Measurements from ENCODE around the gene TSPAN9. TPM values are rescaled to one million over a fixed set of nuclear protein-coding genes. Genes with fewer than 3 reads are reported as not detected.
A peak's percentile ranks its signal among the peaks of the same experiment; 100 is the strongest.

Gene TSPAN9
- total and polyA plus RNA-seq, 4 experiments from 2014 or later, result 0.67 to 0.84 TPM; not detected in 2

DNA sequence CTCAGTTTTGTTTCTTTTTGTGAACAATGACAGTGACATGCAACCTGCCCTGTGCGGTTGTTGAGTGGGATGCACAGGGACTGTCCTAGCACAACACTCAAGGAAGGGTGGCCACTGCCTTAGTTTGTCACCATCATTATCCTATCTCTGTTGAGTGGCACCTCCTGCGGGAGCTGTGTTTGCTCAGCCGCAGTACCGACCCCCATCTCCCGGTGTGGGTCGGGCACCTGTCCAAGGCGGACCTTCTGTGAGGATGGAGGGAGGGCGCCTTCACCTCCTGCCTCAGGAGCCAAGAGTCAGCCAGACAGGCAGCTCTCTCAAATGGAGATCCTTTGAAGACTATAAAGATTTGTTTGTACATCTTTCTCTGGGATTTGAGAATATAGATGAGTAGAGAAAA, 142.1 kb downstream of the TSPAN9 start:
- no peaks in the 10 kb centered on the region for H3K4me1 Mint-ChIP-seq
- H3K27me3 Mint-ChIP-seq, result peaks cover 0 to 2% of the 10 kb centered on the region in 2 donors
- Histone ChIP-seq H3K27me3 (ENCODE audit: insufficient read depth, low read length) (no peaks in the 10 kb centered on the region), H3K4me3 (ENCODE audit: low read length in 2 of 2) (no peak overlapping the region), H3K4me1 (ENCODE audit: insufficient read depth, low read length) (no peaks in the 10 kb centered on the region), H3K36me3 (ENCODE audit: insufficient read depth, low read length) (no peaks in the 10 kb centered on the region), H3K27ac (ENCODE audit: low read depth, low read length) (no peak overlapping the region), H3K9me3 (ENCODE audit: control insufficient read depth in 1 of 2, low read length in 2 of 2) (no peaks in the 10 kb centered on the region)
- H3K36me3 Mint-ChIP-seq, result no peaks in the 10 kb centered on the region
- CTCF ChIA-PET (ENCODE audit: partially characterized antibody), result no interaction called here
- H3K9me3 Mint-ChIP-seq, result no peaks in the 10 kb centered on the region
- POLR2A ChIA-PET (ENCODE audit: partially characterized antibody), result no interaction called here
- intact Hi-C loops (cut with micrococcal nuclease), result no loop called here
- DNase-seq, result no peak
- H3K27ac Mint-ChIP-seq, result no peak overlapping the region
- no peak overlapping the region for H3K4me3 Mint-ChIP-seq

DNA sequence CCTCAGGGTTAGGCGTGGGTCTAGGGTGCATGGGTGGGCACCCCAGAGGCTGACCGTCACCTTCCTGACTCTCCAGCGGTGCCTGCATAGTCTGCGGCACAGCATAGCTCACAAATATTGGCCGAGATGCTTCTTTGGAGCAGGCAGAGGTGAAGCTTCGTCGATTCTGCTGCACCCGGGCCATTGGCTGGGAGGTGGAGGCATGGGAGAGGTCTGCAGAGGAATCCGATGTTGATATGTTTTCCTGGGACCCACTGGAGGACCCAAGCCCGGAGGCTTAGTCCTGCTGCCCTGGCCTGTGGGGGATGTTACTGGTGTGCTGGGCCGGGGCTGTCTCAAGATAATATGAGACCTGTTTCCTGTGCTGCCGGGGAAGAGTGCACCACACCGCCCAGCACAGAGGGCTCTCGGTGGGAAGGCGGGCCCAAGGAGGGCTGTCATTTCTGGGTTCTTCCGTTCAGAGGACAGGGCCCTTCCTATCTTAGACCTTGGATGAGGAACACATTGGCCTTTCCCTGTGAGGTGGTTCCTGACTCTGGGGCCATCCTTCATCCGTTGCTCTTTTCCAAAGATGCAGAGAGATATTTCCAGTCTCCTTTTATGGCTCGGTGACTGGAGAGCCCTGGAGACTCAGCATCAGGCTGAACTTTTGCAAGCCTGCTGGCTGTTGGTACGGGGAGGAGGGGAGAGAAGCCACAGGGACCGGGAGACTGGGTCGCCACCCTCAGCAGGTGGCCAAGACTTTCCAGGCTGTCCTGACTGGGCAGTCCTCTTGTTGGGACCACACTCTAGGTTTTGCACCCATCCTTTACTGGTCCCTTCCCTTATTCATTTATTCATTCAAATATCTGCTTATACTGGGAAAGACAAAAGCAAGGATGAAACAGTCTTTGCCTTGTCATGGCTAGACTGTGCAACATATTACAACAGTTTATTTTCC, 143.5 kb downstream of the TSPAN9 start:
- Histone ChIP-seq H3K4me1 (ENCODE audit: insufficient read depth, low read length) (no peaks in the 10 kb centered on the region), H3K27me3 (ENCODE audit: insufficient read depth, low read length) (no peaks in the 10 kb centered on the region), H3K4me3 (ENCODE audit: low read length in 2 of 2) (no peak overlapping the region), H3K36me3 (ENCODE audit: insufficient read depth, low read length) (no peaks in the 10 kb centered on the region), H3K27ac (ENCODE audit: low read depth, low read length) (no peak overlapping the region), H3K9me3 (ENCODE audit: control insufficient read depth in 1 of 2, low read length in 2 of 2) (no peaks in the 10 kb centered on the region)
- Mint-ChIP-seq H3K9me3 (no peaks in the 10 kb centered on the region), H3K36me3 (no peaks in the 10 kb centered on the region), H3K4me1 (no peaks in the 10 kb centered on the region), H3K27me3 (peaks cover 0 to 2% of the 10 kb centered on the region in 2 donors), H3K27ac (peak overlapping the region in 1 of 7 donors; percentile 11), H3K4me3 (no peak overlapping the region)
- ChIA-PET POLR2A (ENCODE audit: partially characterized antibody) (no interaction called here), CTCF (ENCODE audit: partially characterized antibody) (no interaction called here)
- intact Hi-C loops (cut with micrococcal nuclease), result no loop called here
- DNase-seq, result no peak

DNA sequence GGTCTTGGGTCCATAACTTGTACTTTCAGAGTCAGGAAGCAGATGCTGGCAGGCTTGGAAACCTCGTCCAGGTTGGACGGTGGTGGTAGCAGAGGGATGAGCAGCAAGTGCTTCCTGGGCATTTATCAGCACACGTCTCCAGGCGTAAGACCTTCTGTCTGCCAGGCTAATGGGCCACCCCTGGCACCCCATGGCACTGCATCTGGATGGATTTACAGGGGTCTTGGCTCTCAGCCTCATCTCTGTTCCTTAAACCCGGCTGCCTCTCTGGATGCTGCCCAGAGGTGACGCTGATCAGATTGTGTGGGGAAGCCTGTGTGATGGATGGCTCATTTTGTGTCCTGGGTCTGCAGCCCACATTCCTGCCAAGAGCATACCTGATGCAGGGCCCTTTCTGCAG, 145.1 kb downstream of the TSPAN9 start:
- Mint-ChIP-seq H3K4me3 (no peak overlapping the region), H3K27ac (no peak overlapping the region), H3K36me3 (no peaks in the 10 kb centered on the region), H3K9me3 (no peaks in the 10 kb centered on the region), H3K4me1 (no peaks in the 10 kb centered on the region), H3K27me3 (peaks cover 0 to 2% of the 10 kb centered on the region in 2 donors)
- no peaks in the 10 kb centered on the region for H3K36me3 ChIP-seq (ENCODE audit: insufficient read depth, low read length)
- H3K4me3 ChIP-seq (ENCODE audit: low read length in 2 of 2), result no peak overlapping the region
- POLR2A ChIA-PET (ENCODE audit: partially characterized antibody), result no interaction called here
- no peaks in the 10 kb centered on the region for H3K27me3 ChIP-seq (ENCODE audit: insufficient read depth, low read length)
- intact Hi-C loops (cut with micrococcal nuclease), result no loop called here
- no peaks in the 10 kb centered on the region for H3K9me3 ChIP-seq (ENCODE audit: control insufficient read depth in 1 of 2, low read length in 2 of 2)
- CTCF ChIA-PET (ENCODE audit: partially characterized antibody), result no interaction called here
- no peak for DNase-seq
- H3K4me1 ChIP-seq (ENCODE audit: insufficient read depth, low read length), result no peaks in the 10 kb centered on the region
- no peak overlapping the region for H3K27ac ChIP-seq (ENCODE audit: low read depth, low read length)

DNA sequence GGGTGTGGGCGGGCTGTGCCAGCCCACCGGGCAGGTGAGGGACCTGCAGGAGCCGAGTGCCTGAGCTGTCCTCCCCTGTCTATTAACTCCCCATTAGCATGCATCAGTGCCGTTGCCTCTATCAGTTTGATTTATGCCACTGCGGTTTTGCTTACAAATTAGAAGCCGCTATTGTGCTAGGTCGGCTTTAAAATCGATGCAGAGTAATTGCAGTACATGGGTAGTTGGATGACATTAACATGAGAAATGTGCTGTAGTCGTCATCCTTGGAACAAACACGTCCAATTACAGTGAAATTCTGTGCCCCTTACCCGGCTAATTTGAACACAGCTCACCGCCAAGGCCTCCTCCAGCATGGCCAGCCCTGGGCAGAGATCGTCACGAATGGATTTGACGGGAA, 145.8 kb downstream of the TSPAN9 start:
- Histone ChIP-seq H3K9me3 (ENCODE audit: control insufficient read depth in 1 of 2, low read length in 2 of 2) (no peaks in the 10 kb centered on the region), H3K27me3 (ENCODE audit: insufficient read depth, low read length) (no peaks in the 10 kb centered on the region), H3K4me1 (ENCODE audit: insufficient read depth, low read length) (no peaks in the 10 kb centered on the region), H3K36me3 (ENCODE audit: insufficient read depth, low read length) (no peaks in the 10 kb centered on the region), H3K27ac (ENCODE audit: low read depth, low read length) (no peak overlapping the region), H3K4me3 (ENCODE audit: low read length in 2 of 2) (no peak overlapping the region)
- Mint-ChIP-seq H3K4me3 (no peak overlapping the region), H3K27ac (no peak overlapping the region), H3K27me3 (peaks cover 0 to 2% of the 10 kb centered on the region in 2 donors), H3K36me3 (no peaks in the 10 kb centered on the region), H3K9me3 (no peaks in the 10 kb centered on the region), H3K4me1 (no peaks in the 10 kb centered on the region)
- DNase-seq, result no peak
- CTCF ChIA-PET (ENCODE audit: partially characterized antibody), result interaction anchor here (1.2 to 1.4 kb wide), 2 partner anchors 52 to 77 kb away, joined by 3 read pairs; no protein-coding TSS in a partner anchor
- POLR2A ChIA-PET (ENCODE audit: partially characterized antibody), result no interaction called here
- intact Hi-C loops (cut with micrococcal nuclease), result no loop called here

DNA sequence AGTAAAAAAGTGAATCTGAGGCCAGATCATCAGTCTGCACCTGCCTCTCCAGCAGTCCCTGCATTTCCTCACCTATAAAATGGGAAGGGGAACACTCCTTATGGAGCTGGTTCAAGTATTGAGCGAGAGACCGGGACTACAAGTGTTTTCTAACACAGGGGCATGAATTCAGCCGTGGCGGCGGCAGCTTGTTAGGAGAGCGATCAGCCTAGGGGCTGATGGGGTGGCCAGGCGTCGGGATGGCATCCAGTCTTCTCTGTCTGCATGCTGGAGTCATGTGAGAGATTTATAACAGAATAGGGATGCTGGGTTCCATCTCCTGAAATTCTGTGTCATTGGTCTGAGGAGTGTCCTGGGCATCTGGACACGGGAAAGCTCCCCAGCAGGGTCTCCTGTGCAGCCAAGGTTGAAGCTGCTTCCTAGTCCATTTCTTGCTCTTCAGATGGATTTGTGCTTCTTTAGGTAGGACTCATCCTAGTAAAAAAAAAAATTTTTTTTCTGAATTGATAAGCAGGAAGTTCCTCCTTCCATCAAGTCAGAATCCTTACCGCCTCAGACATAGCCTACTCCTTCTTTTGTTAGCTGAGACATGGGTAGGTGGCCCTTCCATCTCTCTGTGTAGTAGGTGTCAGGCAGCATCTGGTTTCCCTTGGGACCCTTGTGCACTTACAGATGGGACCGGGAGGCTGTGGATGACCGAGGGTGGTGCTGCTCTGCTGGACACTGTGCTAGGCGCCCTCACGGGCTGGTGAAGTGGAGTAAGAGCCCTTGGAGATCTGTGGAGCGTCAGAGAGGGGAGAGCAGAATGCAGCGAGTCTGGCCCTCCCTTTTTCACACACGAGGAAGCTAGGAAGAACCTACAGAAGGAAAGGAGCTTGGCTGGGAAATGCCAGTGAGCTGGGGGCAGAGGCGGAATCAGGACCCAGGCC, 146.7 kb downstream of the TSPAN9 start:
- Histone ChIP-seq H3K4me1 (ENCODE audit: insufficient read depth, low read length) (no peaks in the 10 kb centered on the region), H3K4me3 (ENCODE audit: low read length in 2 of 2) (no peak overlapping the region), H3K27me3 (ENCODE audit: insufficient read depth, low read length) (no peaks in the 10 kb centered on the region), H3K27ac (ENCODE audit: low read depth, low read length) (no peak overlapping the region), H3K9me3 (ENCODE audit: control insufficient read depth in 1 of 2, low read length in 2 of 2) (no peaks in the 10 kb centered on the region), H3K36me3 (ENCODE audit: insufficient read depth, low read length) (no peaks in the 10 kb centered on the region)
- Mint-ChIP-seq H3K27me3 (peaks cover 4% of the 10 kb centered on the region in 2 donors), H3K9me3 (peaks cover 0 to 4% (median 0%) of the 10 kb centered on the region in 8 donors), H3K27ac (no peak overlapping the region), H3K4me1 (no peaks in the 10 kb centered on the region), H3K4me3 (no peak overlapping the region), H3K36me3 (no peaks in the 10 kb centered on the region)
- ChIA-PET POLR2A (ENCODE audit: partially characterized antibody) (no interaction called here), CTCF (ENCODE audit: partially characterized antibody) (interaction anchor here (1.2 to 1.4 kb wide), 3 partner anchors 14 to 76 kb away, joined by 3 read pairs; no protein-coding TSS in a partner anchor)
- intact Hi-C loops (cut with micrococcal nuclease), result no loop called here
- DNase-seq, result no peak

DNA sequence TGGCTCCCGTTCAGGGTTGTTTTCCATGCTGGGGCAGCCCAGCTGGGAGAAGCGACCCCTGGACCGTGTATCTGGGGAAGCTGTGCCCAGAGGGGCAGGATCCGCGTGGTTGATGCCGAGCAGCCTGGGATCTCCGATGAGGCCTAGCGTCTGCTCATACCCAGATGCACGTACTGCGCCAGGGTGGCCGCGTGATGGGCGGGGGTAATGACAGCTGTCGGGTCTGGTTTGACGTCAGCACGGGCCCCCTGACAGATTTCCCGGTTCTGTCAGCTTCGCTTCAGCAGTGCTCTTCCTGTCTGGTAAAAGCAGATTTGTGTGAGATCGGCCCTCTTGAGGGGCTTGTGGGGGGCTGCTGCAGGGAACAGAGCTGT, 147.3 kb downstream of the TSPAN9 start:
- Mint-ChIP-seq H3K9me3 (peaks cover 0 to 9% (median 0%) of the 10 kb centered on the region in 8 donors), H3K27ac (no peak overlapping the region), H3K36me3 (no peaks in the 10 kb centered on the region), H3K4me1 (no peaks in the 10 kb centered on the region), H3K27me3 (peaks cover 4 to 7% of the 10 kb centered on the region in 2 donors), H3K4me3 (no peak overlapping the region)
- DNase-seq, result no peak
- Histone ChIP-seq H3K9me3 (ENCODE audit: control insufficient read depth in 1 of 2, low read length in 2 of 2) (no peaks in the 10 kb centered on the region), H3K27me3 (ENCODE audit: insufficient read depth, low read length) (no peaks in the 10 kb centered on the region), H3K4me1 (ENCODE audit: insufficient read depth, low read length) (no peaks in the 10 kb centered on the region), H3K36me3 (ENCODE audit: insufficient read depth, low read length) (no peaks in the 10 kb centered on the region), H3K27ac (ENCODE audit: low read depth, low read length) (no peak overlapping the region), H3K4me3 (ENCODE audit: low read length in 2 of 2) (no peak overlapping the region)
- intact Hi-C loops (cut with micrococcal nuclease), result no loop called here
- ChIA-PET POLR2A (ENCODE audit: partially characterized antibody) (no interaction called here), CTCF (ENCODE audit: partially characterized antibody) (interaction anchor here (1.4 kb wide), 1 partner anchor 14 kb away, joined by 3 read pairs; no protein-coding TSS in a partner anchor)

DNA sequence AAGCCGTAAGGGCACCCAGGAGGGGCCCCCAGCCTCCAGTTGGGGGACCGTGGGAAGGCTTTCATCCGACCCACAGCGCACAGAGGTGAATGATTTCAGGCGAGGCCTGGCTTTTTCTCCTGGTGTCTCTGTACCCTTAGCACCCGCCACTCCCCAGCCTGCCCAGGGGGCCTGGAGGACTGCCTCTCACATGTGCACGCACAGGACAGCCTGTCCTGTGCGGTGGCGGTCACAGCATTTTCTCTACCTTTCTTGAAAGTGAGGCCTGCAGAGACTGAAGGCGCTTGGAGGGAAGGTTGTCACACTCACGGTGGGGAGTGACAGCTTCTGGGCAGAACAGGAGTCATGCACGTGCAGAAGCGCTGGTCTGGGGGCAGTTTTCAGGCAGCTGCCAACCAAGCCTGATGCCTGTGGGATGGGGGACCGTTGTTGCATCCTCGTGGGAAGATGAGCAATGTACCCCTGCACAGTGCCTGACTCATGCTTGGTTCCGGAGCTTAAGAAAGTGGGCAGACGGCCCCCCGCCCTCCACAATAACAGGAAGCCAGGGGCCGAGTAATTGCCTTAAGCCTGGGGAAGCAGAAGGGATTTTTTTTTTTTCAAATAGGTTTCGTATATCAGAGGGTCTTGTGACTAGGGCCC, 148.1 kb downstream of the TSPAN9 start:
- peaks cover 0 to 9% (median 0%) of the 10 kb centered on the region in 8 donors for H3K9me3 Mint-ChIP-seq
- Histone ChIP-seq H3K4me1 (ENCODE audit: insufficient read depth, low read length) (no peaks in the 10 kb centered on the region), H3K27me3 (ENCODE audit: insufficient read depth, low read length) (no peaks in the 10 kb centered on the region), H3K36me3 (ENCODE audit: insufficient read depth, low read length) (no peaks in the 10 kb centered on the region), H3K4me3 (ENCODE audit: low read length in 2 of 2) (no peak overlapping the region), H3K27ac (ENCODE audit: low read depth, low read length) (no peak overlapping the region), H3K9me3 (ENCODE audit: control insufficient read depth in 1 of 2, low read length in 2 of 2) (no peaks in the 10 kb centered on the region)
- ChIA-PET POLR2A (ENCODE audit: partially characterized antibody) (no interaction called here), CTCF (ENCODE audit: partially characterized antibody) (interaction anchor here (1.4 kb wide), 1 partner anchor 13 kb away, joined by 3 read pairs; no protein-coding TSS in a partner anchor)
- peak overlapping the region in 1 of 7 donors; percentile 9 for H3K27ac Mint-ChIP-seq
- H3K27me3 Mint-ChIP-seq, result peaks cover 7% of the 10 kb centered on the region in 2 donors
- H3K4me3 Mint-ChIP-seq, result no peak overlapping the region
- H3K4me1 Mint-ChIP-seq, result no peaks in the 10 kb centered on the region
- no peak for DNase-seq
- no peaks in the 10 kb centered on the region for H3K36me3 Mint-ChIP-seq
- intact Hi-C loops (cut with micrococcal nuclease), result no loop called here
